Stimulated activated CD8-positive, alpha-beta memory T cell treated with anti-CD3 and anti-CD28 coated beads, Interleukin-7, amount 100 ng/mL, for 4 hours (primary cell): Measurements from ENCODE around the gene SCUBE2.

Experiments used
- DNase-seq, 2 donors: peaks; one replicate each; pipeline ENCODE4 v3.0.0-alpha.2; 2020; ENCODE audit warnings: low read depth in 2 of 2

SCUBE2 gene

GRCh38 chr11:9075556-9075955 is 15.8 kb downstream of the SCUBE2 start:
- no peak for DNase-seq

DNA sequence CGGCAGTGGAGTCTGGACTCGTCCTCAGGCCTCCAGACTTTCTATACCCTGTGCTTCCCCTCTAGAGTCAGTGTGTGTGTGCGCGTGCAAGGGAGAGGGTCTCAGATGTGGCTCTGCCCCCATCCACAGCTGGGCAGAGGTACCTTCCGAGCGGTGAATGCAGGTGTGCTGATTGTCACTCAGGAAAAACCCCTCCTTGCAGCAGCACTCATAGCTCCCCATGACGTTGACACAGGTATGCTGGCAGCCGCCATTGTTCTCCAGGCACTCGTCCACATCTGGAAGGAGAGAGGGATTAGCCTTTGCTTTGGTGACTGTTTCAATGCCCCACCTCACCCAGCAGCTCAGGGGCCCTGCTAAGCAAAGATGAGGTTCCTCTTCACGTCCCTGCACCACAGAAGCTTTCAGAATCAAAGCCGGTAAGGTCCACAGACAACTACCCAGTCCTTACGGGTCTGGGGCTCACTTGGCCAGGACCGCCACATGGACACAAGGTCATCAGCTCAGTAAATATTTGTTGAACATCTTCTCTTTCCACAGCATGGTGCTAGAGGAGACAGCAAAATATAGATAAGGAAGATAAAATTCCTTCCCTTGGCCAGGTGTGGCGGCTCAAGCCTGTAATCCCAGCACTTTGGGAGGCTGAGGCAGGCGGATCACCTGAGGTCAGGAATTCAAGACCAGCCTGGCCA is 16.9 kb downstream of the SCUBE2 start:
- no peak for DNase-seq

DNA sequence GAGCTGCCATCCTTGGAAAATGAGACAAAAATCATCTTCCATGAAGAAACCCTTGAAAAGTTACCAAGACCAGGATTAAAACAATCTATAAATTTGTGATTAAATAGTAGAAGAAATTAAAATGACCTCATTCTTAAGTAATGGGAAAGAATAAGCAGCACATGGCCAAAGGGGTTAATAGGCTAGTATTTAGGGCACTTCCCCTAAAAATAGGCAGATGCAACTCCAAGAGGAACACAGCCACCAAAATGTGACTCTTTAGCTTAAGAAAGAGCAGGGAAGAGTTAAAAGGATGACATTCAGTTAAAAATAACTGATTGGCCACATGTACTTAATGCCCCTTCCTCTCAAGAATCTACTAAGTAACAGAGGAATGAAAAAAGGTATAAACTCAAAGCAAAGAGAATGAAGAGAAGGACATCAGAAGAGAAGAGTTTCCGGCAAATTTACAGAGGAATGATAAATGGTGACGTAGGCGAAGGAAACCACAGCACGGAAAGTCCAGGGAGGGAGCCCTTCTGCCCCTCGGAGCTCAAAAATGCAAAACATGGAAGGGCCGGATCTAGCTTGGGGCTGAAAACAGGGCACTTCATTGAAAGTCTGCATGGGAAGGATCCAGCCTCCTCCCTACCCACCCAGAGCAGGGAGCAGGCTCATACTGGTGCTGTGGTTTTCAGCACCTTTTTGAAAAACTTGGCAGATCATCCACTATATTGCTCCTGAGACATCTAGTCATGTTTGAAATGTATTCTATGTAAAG is 17.8 kb downstream of the SCUBE2 start:
- no peak for DNase-seq

DNA sequence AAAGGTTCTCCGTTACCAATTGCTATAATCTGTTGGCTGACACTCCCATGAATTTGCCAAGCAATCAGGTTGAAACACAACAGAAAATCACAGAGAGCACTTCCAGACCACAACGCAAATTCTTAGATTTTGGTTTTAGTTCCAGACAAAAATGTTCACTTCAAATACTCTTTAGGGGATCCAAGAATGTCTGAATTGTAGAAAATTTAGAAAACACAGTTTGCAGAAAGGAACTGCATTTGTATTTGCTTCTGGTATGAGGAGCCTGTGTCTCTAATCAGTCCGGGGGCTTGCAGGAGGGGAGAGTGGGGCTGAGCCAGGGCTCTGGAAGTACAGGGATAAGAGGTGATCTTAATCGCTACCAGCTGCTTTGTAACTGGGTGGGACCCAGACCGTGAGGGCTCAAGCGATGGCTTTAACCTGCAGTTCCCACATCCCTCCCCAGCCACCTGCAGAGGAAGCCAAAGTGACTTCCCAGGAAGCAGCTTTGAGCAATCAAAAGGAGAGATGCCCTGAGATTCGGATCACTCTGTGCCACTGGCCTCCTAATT is 18.7 kb downstream of the SCUBE2 start:
- DNase-seq: no peak

DNA sequence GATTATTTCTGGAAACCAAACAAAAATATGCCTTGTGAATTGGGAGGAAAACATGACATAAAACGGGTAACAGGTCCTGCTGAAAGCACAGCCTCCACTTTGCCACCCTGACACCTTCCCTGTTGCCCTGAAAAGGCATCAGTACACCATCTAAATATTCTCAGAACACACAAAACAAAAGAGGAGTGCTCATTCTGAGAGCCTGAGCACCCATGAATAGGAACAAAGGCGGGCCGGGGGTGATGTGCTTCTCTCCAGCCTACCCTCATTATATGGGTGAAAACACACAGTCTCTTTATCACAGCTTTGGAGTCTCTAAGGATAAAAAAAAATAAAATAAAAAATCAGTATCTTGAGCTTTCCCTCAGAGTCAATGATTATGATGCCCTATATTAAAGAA is 19.7 kb downstream of the SCUBE2 start:
- DNase-seq: no peak

GRCh38 chr11:9070749-9071491 is 20.5 kb downstream of the SCUBE2 start:
- DNase-seq: no peak

GRCh38 chr11:9069862-9070470 is 21.4 kb downstream of the SCUBE2 start:
- no peak for DNase-seq

DNA sequence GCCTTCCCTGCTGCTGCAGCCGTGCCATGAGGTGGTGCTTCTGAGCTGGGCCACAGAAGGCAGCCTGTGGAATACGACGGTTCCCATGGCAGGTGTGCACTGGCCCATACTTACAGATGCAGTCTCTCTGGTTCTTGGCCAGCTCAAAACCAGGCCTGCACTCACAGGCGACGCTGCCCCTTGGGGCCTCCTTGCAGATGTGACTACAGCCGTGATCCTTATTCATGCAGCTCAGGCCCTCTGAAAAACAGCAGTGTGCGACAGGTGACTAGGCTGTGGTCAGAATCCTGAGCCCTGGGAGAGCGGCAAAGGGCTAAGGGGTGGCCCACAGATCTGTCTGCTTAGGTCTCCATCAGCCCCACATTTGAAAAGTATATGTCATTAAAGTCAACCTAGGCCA is 22.1 kb downstream of the SCUBE2 start:
- no peak for DNase-seq

GRCh38 chr11:9066433-9066925 is 24.9 kb downstream of the SCUBE2 start:
- DNase-seq: no peak

- no peak for DNase-seq
These were observed 25.6 kb downstream of the SCUBE2 start for GRCh38 chr11:9065607-9066432.

DNA sequence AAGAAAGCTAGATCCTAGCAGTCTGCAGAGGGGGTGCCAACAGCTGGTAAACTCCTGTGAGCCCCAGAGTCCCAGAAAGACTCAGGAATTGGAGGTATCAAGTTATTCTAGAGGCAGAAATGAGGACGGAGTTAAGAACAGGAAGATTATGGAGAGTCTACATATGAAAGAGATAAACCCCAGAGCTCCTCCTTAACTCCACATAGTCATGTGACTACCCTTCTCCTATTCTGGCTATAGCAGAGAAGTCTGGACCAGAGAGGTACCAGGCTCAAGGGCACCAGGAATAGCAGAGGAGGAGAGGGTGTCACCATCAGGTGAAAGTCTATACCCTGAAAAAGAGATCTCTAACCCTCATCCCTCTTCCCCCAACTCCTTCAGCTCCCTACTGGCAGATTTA is 29.6 kb downstream of the SCUBE2 start:
- DNase-seq: no peak

DNA sequence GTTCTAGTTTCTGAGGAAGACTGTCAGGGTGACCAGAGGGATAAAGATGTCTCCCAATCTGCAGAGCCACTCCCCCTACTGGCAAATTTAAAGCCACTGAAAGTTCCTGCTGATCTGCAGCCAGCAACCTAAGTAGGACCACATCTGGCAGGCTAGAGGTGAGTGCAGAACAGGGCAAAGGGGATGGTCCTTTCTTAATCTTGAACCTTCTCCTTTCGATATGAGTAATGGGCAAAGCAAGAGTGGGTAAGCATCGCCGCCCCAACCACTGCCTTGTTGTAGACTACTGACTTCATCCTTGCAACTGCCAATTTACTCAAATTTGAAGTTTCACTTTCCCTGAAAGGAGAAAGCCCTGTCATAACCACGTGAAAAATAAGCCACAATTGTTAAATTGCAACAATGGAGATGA is 30.7 kb downstream of the SCUBE2 start:
- no peak for DNase-seq

DNA sequence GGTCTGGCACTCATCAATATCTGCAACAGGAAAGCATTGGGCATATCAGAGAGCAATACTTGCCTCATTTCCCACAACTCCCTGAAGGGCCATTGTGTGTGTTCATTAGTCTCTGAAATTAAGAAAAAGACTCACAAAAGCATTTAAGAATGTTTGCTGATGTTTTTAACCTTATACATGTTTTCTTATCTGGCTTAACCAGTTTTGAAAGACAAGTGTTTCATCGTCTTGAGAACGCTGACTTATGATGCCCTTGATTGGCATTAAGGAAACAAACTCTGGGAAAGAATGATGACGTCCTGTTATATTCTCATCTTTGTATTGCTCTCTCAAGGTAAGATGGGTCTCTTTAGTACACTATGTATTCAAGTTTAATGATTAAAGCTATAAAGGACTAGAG is 32.0 kb downstream of the SCUBE2 start:
- DNase-seq: no peak

GRCh38 chr11:9057888-9058287 is 33.5 kb downstream of the SCUBE2 start:
- no peak for DNase-seq

- DNase-seq: no peak
These were observed 34.4 kb downstream of the SCUBE2 start for GRCh38 chr11:9057007-9057406.

- DNase-seq: no peak
These were observed 34.9 kb downstream of the SCUBE2 start for GRCh38 chr11:9056467-9056866.

DNA sequence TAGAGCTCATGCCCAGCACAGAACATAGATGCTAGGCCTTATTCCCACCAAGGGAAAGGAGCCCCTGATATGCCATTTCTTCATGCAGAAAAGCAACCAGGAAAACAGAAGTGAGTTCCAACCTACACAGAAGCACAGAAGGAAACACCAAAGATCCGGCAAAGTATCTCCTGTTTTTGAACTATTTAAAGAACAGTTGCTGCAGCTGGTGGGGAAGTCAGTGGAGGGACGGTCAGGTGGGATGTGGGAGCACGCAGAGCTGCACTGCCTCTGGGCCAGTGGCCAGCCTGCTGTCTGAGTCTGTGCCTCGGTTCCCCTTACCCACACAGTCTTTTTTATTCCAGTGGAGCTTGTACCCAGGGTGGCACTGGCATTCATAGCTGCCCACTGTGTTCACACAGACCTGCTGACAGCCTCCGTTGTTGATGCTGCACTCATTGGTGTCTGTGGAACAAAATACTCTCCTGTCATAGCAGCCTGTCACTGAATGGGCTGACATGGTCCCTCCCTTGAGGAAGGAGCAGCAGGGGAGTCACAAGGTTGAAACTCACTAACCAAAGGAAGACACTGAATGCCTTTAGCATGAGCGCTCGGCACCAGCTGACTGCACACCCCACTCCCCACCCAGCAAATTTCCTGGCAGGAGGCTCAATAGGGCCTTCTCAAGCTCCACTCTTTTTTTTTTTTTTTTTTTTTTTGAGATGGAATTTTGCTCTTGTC is 37.9 kb downstream of the SCUBE2 start:
- DNase-seq: no peak

GRCh38 chr11:9052316-9052715 is 39.1 kb downstream of the SCUBE2 start:
- no peak for DNase-seq

- DNase-seq: no peak
These were observed 41.4 kb downstream of the SCUBE2 start for GRCh38 chr11:9049959-9050358.

- DNase-seq: no peak
These were observed 43.4 kb downstream of the SCUBE2 start for GRCh38 chr11:9047964-9048523.
